GM23338 (cell line): ENCODE measurements around the gene PPIL1.

Experiments used
- EZH2phosphoT487 ChIP-seq: fragments of 200-600 bp; sonication (generic); IDR thresholded peaks from one replicate; pipeline ENCODE4 v1.8.1; 2018; ENCODE audit warnings: antibody characterized with exemption; ENCODE audit not compliant: unreplicated experiment
- JUNB ChIP-seq: IDR thresholded peaks from one replicate; pipeline ENCODE4 v1.6.1; 2016; ENCODE audit warnings: antibody characterized with exemption; ENCODE audit not compliant: unreplicated experiment
- POLR2AphosphoS5 ChIP-seq: IDR thresholded peaks from 2 replicates; pipeline ENCODE4 v1.6.1; 2016; ENCODE audit warnings: antibody characterized with exemption, low read depth
- TF ChIP-seq, protein P1 (sequence below), 2 experiments: fragments of 200-600 bp in 1 of 2; sonication (generic) in 1 of 2; conservative IDR thresholded peaks; 2 replicates each; pipeline versions ENCODE4 v1.5.1 to v1.6.1; 2016 to 2017; ENCODE audit warnings: antibody characterized with exemption in 2 of 2, low read depth in 2 of 2, mild to moderate bottlenecking in 2 of 2, moderate library complexity in 1 of 2
- TF ChIP-seq, protein P2 (sequence below): IDR thresholded peaks from 2 replicates; pipeline ENCODE4 v1.6.1; 2016; ENCODE audit warnings: antibody characterized with exemption
- TF ChIP-seq, protein P3 (sequence below): IDR thresholded peaks from one replicate; pipeline ENCODE4 v1.6.1; 2018; ENCODE audit warnings: antibody characterized with exemption; ENCODE audit not compliant: unreplicated experiment

DNA sequence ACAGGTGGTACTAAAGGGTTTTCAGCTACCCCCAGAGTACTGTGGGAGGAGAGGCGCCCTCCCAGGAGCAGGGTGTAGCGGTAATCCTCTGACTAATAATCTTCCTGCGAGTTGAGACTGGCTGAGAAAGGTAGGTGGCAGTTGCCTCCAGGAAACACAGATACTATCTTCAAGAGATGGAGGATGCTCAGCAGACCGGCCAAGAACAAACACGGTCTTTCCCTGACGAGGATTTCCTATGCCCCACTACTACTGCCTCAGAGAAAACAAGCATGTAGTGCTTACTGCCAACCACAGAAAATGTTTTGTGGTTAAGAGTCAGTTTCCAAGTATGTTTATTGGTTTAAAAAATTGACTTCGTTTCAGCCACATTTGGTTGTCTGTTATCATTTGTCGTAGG, 38.0 kb upstream of the PPIL1 start:
- TF ChIP-seq, protein P1, sequence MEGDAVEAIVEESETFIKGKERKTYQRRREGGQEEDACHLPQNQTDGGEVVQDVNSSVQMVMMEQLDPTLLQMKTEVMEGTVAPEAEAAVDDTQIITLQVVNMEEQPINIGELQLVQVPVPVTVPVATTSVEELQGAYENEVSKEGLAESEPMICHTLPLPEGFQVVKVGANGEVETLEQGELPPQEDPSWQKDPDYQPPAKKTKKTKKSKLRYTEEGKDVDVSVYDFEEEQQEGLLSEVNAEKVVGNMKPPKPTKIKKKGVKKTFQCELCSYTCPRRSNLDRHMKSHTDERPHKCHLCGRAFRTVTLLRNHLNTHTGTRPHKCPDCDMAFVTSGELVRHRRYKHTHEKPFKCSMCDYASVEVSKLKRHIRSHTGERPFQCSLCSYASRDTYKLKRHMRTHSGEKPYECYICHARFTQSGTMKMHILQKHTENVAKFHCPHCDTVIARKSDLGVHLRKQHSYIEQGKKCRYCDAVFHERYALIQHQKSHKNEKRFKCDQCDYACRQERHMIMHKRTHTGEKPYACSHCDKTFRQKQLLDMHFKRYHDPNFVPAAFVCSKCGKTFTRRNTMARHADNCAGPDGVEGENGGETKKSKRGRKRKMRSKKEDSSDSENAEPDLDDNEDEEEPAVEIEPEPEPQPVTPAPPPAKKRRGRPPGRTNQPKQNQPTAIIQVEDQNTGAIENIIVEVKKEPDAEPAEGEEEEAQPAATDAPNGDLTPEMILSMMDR (conservative IDR thresholded peaks at IDR 0.05; ENCODE audit: low read depth in 2 of 2) = no peak
- TF ChIP-seq EZH2phosphoT487 (no peak), POLR2AphosphoS5 (no peak), JUNB (no peak)
- TF ChIP-seq, protein P2, sequence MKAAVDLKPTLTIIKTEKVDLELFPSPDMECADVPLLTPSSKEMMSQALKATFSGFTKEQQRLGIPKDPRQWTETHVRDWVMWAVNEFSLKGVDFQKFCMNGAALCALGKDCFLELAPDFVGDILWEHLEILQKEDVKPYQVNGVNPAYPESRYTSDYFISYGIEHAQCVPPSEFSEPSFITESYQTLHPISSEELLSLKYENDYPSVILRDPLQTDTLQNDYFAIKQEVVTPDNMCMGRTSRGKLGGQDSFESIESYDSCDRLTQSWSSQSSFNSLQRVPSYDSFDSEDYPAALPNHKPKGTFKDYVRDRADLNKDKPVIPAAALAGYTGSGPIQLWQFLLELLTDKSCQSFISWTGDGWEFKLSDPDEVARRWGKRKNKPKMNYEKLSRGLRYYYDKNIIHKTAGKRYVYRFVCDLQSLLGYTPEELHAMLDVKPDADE = no peak
- TF ChIP-seq, protein P3, sequence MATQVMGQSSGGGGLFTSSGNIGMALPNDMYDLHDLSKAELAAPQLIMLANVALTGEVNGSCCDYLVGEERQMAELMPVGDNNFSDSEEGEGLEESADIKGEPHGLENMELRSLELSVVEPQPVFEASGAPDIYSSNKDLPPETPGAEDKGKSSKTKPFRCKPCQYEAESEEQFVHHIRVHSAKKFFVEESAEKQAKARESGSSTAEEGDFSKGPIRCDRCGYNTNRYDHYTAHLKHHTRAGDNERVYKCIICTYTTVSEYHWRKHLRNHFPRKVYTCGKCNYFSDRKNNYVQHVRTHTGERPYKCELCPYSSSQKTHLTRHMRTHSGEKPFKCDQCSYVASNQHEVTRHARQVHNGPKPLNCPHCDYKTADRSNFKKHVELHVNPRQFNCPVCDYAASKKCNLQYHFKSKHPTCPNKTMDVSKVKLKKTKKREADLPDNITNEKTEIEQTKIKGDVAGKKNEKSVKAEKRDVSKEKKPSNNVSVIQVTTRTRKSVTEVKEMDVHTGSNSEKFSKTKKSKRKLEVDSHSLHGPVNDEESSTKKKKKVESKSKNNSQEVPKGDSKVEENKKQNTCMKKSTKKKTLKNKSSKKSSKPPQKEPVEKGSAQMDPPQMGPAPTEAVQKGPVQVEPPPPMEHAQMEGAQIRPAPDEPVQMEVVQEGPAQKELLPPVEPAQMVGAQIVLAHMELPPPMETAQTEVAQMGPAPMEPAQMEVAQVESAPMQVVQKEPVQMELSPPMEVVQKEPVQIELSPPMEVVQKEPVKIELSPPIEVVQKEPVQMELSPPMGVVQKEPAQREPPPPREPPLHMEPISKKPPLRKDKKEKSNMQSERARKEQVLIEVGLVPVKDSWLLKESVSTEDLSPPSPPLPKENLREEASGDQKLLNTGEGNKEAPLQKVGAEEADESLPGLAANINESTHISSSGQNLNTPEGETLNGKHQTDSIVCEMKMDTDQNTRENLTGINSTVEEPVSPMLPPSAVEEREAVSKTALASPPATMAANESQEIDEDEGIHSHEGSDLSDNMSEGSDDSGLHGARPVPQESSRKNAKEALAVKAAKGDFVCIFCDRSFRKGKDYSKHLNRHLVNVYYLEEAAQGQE = no peak
